Measurements from ENCODE around the gene SRA1. TPM values are rescaled to one million over a fixed set of nuclear protein-coding genes. Genes with fewer than 3 reads are reported as not detected.

SRA1 gene
- total and polyA plus RNA-seq, 9 of the 15 experiments (the other 6 are each of a cell fraction or from before 2014, with no cell fraction given): 24.1 to 47.4 (median 41.3) TPM

DNA sequence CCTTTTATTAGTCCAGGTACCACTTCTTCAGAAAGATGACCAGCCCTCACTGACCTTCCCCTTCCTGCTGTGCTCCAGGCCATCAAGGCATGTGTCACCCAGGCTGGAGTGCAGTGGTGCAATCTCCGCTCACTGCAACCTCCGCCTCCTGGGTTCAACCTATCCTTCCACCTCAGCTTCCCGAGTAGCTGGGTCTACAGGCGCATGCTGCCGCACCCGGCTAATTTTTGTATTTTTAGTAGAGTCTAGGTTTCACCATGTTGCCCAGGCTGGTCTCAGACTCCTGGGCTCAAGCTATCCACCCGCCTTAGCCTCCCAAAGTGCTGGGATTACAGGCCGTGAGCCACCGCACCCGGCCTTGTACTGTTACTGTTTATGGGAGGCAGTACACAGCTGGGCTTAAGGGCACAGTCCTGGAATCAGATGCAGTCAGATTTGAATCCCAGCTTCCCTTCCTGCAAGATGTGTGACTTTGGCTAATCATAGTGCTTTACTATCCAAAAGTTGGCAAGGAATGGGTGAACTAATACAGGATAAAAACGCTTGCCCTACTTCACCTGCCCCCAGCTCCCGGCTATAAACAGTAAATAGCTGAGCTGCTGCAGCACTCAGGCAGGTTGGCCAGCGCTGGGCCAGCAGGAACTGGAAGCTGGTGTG, 10.3 kb downstream of the SRA1 start:
- intact Hi-C loops (cut with micrococcal nuclease): loop anchor here (5.0 kb wide), 1 partner anchor 175 kb away; no protein-coding TSS in a partner anchor
- Histone ChIP-seq H3K9ac (ENCODE audit: insufficient read depth in 1 of 2, low read depth in 2 of 2, low read length in 2 of 2) (peak overlapping the region in 1 of 2 experiments; percentile 88; a peak in 3 of 4 replicates), H3K4me3 (no peak overlapping the region), H3K27me3 (ENCODE audit: control insufficient read depth in 2 of 2, insufficient read depth in 2 of 2, low read length in 2 of 2) (no peaks in the 10 kb centered on the region; a peak in 1 of 5 replicates), H4K20me1 (replicated peaks; ENCODE audit: control insufficient read depth, insufficient read depth, low read length) (peaks cover 14% of the 10 kb centered on the region; the same call in 1 of the 2 replicates), H3K79me2 (ENCODE audit: control insufficient read depth, insufficient read depth, low read length) (peaks cover 2% of the 10 kb centered on the region; the same call in 1 of the 3 replicates), H3K9me1 (ENCODE audit: control insufficient read depth, insufficient read depth, low read length) (peaks cover 5% of the 10 kb centered on the region), H3K36me3 (ENCODE audit: control insufficient read depth, insufficient read depth, low read length) (peaks cover 63% of the 10 kb centered on the region), H3K4me1 (replicated peaks in 1 of 2; ENCODE audit: control insufficient read depth in 2 of 2, insufficient read depth in 2 of 2, low read length in 2 of 2) (peaks cover 34 to 35% of the 10 kb centered on the region in 2 experiments), H3K27ac (ENCODE audit: extremely low read depth, low read depth, low read length) (peak overlapping the region; percentile 57), H3K4me2 (ENCODE audit: insufficient read depth, low read length) (peak overlapping the region; percentile 66), H3K9me3 (replicated peaks; ENCODE audit: control insufficient read depth, insufficient read depth, low read depth, low read length) (no peaks in the 10 kb centered on the region), H2AFZ (ENCODE audit: low read depth, low read length) (peak overlapping the region; percentile 74)
- no peak for DNase-seq (ENCODE audit: extremely low read depth in 1 of 4, low spot score in 3 of 4)
- ATAC-seq: peak; percentile 2
- in situ Hi-C loops (cut with MboI): no loop called here
- no peak for FAIRE-seq
- 69% methylated on average over 13 of the region's 13 CpGs for WGBS (ENCODE audit: insufficient coverage, low coverage, missing lambda C conversion rate)
- no TSS peak for BruUV-seq (replicated peaks)
- ChIA-PET CTCF (ENCODE audit: low intra/inter-chr PET ratio) (no interaction called here), POLR2A (interaction anchor here (0.6 to 5.3 kb wide), 21 partner anchors 9 to 471 kb away, joined by 3 to 56 read pairs (median 4); partner anchors contain the start of genes APBB3, HARS1, HARS2 and IK)
- TF ChIP-seq BDP1 (IDR thresholded peaks at IDR 0.05; ENCODE audit: insufficient read depth, insufficient read length) (no peak), ZC3H8 (IDR thresholded peaks at IDR 0.05) (no peak), ZNF12 (CRISPR knock-in tag; IDR thresholded peaks at IDR 0.05) (no peak), FOXJ2 (tag; IDR thresholded peaks at IDR 0.05) (no peak), TAF15 (IDR thresholded peaks at IDR 0.05; ENCODE audit: low read depth, low read length) (no peak), CHD1 (IDR thresholded peaks at IDR 0.05; ENCODE audit: low read length) (no peak), MYNN (IDR thresholded peaks at IDR 0.05) (0 out of 2 replicates have a peak, but pooled peaks have one; percentile 5), MYNN (CRISPR knock-in tag; IDR thresholded peaks at IDR 0.05) (no peak), NR2F6 (CRISPR knock-in tag; IDR thresholded peaks at IDR 0.05) (no peak), XRCC5 (IDR thresholded peaks at IDR 0.05; ENCODE audit: low read depth, low read length) (no peak)
- TF ChIP-seq, protein P1, sequence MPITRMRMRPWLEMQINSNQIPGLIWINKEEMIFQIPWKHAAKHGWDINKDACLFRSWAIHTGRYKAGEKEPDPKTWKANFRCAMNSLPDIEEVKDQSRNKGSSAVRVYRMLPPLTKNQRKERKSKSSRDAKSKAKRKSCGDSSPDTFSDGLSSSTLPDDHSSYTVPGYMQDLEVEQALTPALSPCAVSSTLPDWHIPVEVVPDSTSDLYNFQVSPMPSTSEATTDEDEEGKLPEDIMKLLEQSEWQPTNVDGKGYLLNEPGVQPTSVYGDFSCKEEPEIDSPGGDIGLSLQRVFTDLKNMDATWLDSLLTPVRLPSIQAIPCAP (CRISPR knock-in tag; IDR thresholded peaks at IDR 0.05; ENCODE audit: borderline replicate concordance): no peak
- TF ChIP-seq, protein P2, sequence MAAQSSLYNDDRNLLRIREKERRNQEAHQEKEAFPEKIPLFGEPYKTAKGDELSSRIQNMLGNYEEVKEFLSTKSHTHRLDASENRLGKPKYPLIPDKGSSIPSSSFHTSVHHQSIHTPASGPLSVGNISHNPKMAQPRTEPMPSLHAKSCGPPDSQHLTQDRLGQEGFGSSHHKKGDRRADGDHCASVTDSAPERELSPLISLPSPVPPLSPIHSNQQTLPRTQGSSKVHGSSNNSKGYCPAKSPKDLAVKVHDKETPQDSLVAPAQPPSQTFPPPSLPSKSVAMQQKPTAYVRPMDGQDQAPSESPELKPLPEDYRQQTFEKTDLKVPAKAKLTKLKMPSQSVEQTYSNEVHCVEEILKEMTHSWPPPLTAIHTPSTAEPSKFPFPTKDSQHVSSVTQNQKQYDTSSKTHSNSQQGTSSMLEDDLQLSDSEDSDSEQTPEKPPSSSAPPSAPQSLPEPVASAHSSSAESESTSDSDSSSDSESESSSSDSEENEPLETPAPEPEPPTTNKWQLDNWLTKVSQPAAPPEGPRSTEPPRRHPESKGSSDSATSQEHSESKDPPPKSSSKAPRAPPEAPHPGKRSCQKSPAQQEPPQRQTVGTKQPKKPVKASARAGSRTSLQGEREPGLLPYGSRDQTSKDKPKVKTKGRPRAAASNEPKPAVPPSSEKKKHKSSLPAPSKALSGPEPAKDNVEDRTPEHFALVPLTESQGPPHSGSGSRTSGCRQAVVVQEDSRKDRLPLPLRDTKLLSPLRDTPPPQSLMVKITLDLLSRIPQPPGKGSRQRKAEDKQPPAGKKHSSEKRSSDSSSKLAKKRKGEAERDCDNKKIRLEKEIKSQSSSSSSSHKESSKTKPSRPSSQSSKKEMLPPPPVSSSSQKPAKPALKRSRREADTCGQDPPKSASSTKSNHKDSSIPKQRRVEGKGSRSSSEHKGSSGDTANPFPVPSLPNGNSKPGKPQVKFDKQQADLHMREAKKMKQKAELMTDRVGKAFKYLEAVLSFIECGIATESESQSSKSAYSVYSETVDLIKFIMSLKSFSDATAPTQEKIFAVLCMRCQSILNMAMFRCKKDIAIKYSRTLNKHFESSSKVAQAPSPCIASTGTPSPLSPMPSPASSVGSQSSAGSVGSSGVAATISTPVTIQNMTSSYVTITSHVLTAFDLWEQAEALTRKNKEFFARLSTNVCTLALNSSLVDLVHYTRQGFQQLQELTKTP (IDR thresholded peaks at IDR 0.05; ENCODE audit: low read depth in 1 of 2, partially characterized antibody in 2 of 2): no peak
- TF ChIP-seq, protein P3, sequence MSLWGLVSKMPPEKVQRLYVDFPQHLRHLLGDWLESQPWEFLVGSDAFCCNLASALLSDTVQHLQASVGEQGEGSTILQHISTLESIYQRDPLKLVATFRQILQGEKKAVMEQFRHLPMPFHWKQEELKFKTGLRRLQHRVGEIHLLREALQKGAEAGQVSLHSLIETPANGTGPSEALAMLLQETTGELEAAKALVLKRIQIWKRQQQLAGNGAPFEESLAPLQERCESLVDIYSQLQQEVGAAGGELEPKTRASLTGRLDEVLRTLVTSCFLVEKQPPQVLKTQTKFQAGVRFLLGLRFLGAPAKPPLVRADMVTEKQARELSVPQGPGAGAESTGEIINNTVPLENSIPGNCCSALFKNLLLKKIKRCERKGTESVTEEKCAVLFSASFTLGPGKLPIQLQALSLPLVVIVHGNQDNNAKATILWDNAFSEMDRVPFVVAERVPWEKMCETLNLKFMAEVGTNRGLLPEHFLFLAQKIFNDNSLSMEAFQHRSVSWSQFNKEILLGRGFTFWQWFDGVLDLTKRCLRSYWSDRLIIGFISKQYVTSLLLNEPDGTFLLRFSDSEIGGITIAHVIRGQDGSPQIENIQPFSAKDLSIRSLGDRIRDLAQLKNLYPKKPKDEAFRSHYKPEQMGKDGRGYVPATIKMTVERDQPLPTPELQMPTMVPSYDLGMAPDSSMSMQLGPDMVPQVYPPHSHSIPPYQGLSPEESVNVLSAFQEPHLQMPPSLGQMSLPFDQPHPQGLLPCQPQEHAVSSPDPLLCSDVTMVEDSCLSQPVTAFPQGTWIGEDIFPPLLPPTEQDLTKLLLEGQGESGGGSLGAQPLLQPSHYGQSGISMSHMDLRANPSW (CRISPR knock-in tag; IDR thresholded peaks at IDR 0.05): no peak
- TF ChIP-seq, protein P4, sequence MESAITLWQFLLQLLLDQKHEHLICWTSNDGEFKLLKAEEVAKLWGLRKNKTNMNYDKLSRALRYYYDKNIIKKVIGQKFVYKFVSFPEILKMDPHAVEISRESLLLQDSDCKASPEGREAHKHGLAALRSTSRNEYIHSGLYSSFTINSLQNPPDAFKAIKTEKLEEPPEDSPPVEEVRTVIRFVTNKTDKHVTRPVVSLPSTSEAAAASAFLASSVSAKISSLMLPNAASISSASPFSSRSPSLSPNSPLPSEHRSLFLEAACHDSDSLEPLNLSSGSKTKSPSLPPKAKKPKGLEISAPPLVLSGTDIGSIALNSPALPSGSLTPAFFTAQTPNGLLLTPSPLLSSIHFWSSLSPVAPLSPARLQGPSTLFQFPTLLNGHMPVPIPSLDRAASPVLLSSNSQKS (CRISPR knock-in tag; IDR thresholded peaks at IDR 0.05): no peak
